Hepatocyte (in vitro differentiated cells): ENCODE measurements around the gene IFT122.

Experiments
- EZH2 ChIP-seq: fragments of 200-600 bp; sonication (generic); IDR thresholded peaks from 2 replicates; pipeline ENCODE4 v1.6.1; 2016; ENCODE audit warnings: antibody characterized with exemption, mild to moderate bottlenecking, borderline replicate concordance
- TF ChIP-seq, protein P1 (sequence below): fragments of 200-600 bp; sonication (generic); IDR thresholded peaks from 2 replicates; pipeline ENCODE4 v1.5.1; 2016; ENCODE audit warnings: antibody characterized with exemption, mild to moderate bottlenecking; ENCODE audit not compliant: poor library complexity

DNA sequence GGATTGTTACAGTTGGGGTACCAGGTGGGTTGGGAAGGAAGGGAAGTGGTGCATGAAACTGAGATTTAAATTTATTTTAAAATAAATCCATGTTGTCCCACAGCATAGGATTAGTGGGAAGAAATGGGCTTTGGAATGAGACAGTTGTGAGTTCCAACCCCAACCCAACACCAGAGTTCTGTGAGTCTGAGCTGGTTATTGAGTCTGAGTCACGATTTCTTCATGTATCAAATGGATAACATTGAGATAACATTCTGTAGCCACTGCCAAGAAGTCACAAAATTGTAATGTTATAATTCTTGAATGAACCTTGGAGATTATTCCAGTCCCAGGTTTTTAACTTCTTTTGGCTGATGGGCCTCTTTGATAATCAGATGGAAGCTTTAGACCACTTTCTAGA is 13.7 kb downstream of the IFT122 start:
- no peak for TF ChIP-seq EZH2
- TF ChIP-seq, protein P1, sequence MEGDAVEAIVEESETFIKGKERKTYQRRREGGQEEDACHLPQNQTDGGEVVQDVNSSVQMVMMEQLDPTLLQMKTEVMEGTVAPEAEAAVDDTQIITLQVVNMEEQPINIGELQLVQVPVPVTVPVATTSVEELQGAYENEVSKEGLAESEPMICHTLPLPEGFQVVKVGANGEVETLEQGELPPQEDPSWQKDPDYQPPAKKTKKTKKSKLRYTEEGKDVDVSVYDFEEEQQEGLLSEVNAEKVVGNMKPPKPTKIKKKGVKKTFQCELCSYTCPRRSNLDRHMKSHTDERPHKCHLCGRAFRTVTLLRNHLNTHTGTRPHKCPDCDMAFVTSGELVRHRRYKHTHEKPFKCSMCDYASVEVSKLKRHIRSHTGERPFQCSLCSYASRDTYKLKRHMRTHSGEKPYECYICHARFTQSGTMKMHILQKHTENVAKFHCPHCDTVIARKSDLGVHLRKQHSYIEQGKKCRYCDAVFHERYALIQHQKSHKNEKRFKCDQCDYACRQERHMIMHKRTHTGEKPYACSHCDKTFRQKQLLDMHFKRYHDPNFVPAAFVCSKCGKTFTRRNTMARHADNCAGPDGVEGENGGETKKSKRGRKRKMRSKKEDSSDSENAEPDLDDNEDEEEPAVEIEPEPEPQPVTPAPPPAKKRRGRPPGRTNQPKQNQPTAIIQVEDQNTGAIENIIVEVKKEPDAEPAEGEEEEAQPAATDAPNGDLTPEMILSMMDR = no peak
